ENCODE data around the gene CHEK2.
"Not testable (repeated sequence)": the region's sequence is repeated elsewhere in the genome, so short reads cannot be mapped to it uniquely, and the experiment has no call there.

The CHEK2 gene

DNA sequence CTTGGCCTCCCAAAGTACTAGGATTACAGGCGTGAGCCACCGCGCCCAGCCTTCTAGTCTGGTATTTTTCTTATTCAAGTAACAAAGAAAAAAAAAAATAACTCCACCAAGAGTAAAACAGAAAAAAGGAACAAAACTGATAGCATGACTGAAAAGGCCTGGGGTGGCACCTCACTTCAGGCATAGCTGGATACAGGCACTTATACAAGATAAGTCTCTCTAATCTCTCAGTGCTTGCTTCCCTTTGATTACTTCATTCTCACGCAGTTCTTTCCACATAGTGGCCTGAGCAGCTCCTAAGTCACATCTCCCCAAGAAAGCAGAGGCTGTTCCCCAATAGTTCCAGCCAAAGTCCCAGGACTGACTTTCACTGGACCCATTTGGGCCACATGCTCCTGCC is 58.7 kb downstream of the CHEK2 start:
- DNase-seq, result not testable (repeated sequence)

DNA sequence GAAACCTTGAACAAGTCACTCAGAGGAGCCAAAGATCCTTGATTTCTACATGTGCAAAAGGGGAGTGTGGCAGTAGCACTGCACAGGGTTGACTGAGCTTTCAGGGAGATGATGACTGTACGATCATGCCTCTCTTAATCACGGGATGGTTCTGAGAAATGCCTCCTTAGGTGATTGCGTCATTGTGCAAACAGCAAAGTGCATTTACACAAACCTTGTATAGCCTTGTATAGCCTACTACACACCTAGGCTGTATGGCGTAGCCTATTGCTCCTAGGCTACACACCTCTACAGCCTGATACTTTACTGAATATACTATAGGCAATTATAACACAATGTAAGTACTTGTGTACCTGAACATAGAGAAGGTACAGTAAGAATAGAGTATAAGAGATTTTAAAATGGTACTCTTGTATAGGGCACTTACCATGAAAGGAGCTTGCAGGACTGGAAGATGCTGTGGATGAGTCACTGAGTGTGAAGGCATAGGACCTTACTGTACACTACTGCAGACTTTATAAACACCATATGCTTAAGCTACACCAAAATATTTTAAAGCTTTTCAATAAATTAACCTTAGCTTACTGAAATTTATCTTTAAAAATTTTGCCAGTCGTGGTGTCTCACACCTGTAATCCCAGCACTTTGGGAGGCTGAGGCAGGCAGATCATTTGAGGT is 60.7 kb downstream of the CHEK2 start:
- DNase-seq, result not testable (repeated sequence)

DNA sequence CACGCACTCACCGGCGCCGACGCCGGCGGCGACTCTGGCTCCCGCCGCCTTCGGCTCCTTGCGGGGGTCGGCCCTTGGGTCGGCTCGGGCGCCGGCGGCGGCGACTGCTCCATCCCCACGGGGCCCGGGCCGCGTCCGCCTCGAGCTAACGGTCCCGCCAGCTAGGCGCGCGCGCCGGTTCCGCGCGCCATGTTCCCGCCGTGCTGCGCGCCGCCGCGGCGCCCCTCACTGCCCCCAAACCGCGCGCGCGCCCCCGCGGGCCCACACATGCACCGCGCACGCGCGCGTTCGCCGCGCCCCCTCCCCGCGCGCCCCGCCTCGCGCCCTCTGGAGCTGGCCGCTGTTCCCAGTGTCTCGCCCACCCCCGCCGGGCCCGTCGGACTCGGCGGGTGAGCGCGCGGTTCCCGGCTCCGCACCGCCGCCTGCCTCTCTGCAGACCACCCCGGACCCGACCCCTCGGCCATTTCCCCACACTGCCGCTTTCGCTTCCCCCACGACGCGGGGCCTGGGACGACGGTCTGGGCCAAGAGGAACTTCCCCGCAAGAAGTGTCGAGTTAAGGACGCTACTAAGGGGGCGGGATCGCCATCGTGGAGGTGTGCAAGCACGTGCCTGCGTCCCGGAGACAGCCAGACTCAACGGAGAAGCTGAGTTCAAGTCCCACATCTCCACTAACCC is 61.9 kb downstream of the CHEK2 start, which contains the start of gene TTC28:
TSS of gene TTC28 (minus strand) at position 230 of the 677 bp plus-strand sequence. CDS start at position 113, 117 bp downstream.
- DNase-seq, result not testable (repeated sequence)

DNA sequence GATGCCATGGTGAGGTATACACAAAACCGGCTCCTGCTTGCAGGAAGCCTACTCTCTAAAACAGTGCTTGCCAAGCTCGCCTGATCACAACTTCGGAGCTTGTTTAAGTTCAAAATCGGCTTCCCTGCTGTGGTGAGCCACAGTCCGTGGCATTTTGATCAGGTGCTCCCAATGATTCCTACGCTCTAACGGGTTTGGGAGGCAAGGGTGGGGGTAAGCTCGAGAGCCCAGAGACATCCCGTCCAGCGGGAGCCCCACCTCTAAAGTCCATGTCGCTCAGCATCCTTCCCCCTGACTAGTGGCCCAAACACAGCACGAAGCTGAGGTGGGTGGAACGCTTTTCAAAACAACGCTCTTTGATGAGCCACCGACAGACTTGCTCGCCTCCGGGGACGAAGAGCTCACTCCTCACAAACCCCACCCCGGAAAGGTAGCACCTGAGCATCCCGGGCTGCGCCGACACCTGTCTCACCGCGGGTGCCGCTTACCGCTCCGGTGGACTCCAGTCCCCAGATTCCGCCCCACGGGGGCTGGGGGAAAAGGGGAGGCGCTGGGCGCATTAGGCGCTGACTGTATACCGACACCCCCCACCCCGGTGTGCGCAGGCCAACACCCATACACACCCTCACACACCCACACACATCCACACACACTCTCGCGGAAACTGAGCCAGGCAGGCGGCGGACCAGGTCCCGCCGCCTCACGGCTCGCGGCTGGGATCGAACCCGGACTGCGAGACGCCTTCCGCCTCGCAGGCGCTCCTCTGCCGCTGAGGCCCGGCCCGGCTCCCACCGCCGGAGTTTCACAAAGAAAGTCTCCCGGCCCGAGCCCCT is 62.6 kb downstream of the CHEK2 start:
- not testable (repeated sequence) for DNase-seq

DNA sequence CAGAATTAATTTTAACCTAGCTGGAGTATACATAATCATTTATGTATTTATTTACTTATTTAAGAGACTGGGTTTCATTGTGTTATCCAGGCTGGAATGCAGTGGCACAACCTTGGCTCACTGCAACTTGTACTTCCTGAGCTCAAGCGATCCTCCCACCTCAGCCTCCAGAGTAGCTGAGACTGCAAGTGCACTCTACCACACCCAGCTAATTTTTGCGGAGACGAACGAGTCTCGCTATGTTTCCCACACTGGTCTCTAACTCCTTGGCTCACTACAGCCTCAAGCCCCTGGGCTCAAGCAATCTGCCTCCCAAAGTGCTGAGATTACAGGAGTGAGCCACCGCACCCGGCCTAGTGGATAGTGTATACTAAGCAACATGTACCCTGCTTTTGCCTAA is 63.5 kb downstream of the CHEK2 start:
- not testable (repeated sequence) for DNase-seq

DNA sequence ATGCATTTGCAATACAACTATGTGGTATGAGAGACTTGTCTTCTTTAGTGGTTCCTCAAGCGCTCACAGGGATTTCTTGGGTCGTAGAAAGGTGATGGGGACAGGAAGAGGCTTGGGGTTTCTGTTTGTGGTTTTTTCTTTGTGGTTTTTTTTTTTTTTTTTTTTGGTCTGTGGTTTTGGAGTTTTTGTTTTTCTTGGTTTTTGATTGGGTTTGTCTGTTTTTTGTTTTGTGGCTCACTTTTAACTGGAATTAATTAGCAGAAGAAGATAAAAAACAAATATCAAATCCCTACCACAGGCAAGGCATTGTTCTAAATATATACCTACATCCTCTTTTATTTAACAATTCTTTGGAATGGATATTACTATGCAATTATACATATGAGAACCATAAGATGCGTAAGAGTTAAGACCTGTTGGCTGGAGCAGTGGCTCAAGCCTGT is 67.5 kb downstream of the CHEK2 start:
- no peak for DNase-seq

DNA sequence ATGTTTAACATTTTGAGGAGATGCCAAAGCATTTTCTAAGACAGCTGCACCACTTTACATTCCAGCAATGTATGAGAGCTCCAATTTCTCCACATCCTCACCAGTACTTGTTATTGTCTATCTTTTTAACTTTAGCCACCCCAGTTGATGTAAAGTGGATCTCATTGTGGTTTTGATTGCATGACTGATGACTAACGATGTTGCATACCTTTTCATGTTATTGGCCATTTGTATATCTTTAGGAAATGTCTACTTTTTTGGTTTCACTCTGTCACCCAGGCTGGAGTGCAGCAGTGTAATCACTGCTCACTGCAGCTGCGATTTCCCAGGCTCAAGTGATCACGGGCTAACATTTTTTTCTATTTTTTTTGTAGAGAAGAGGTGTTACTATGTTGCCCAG is 70.9 kb downstream of the CHEK2 start:
- DNase-seq, result no peak

DNA sequence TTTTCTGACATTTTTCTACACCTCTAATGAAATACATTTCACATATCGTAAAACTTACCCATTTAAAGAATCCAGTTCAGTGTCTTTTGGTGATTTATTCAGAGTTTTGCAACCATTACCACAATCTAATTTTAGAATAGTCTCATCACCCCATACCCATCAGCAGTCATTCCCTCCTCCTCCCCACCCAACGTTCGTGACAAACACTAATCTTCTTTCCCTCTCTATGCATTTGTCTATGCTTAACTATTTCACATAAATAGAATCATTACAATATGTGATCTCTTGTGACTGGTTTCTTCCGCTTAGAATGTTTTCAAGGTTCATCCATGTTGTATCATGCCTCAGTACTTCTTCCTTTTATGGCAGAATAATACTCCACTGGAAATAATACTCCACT is 71.5 kb downstream of the CHEK2 start:
- no peak for DNase-seq

DNA sequence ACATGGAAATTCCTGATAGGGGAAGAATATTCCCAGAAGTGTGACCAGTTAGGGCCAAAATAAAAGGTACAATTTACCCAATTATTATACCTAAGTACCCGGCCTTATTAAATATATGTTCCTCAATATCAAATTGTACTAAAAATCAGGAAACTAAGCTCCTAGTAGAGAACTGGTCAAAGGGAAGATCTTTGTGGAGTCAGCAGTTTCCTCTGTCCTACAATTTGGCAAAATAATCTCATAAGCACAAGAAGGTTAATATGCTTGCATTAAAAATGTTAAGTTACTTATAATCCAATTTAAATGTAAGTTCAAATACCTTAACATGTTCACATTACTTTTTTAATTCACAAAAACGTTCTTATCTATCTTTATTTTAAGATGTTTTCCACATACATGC is 72.2 kb downstream of the CHEK2 start:
- no peak for DNase-seq

DNA sequence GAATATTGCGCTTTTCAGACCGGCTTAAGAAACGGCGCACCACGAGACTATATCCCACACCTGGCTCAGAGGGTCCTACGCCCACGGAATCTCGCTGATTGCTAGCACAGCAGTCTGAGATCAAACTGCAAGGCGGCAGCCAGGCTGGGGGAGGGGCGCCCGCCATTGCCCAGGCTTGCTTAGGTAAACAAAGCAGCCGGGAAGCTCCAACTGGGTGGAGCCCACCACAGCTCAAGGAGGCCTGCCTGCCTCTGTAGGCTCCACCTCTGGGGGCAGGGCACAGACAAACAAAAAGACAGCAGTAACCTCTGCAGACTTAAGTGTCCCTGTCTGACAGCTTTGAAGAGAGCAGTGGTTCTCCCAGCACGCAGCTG is 78.1 kb downstream of the CHEK2 start:
- not testable (repeated sequence) for DNase-seq

DNA sequence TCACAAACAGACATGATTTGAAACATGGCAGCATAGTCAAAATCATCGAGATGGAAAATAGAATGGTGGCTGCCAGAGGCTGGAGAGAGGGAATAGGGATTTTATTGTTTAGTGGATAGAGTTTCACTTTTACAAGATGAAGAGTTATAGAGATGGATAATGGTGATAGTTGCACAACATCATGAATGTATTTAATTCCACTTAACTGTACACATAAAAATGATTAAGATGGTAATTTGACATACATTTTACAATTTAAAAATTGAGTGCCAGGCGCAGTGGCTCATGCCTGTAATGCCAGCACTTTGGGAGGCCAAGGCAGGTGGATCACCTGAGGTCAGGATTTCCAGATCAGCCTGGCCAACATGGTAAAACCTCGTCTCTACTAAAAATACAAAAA is 83.2 kb downstream of the CHEK2 start:
- DNase-seq, result no peak

DNA sequence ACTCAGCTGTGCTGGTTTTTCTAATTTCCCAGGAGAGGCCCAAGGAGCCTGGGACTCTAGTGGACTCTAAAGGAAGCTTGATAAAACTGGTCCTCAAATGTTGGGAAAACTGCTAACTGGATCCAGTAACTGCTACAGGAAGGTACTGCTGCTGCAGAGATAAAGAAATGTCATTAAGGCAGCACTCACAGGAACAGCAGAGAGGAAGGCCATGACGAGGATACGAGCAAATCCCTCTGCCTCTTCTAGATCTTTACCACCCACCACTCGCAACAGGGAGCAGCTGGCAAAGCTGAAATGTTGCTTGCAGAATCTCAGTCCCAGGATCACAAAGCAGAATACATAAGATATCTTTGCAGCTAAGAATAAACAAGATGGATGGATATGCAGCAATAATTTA is 85.4 kb downstream of the CHEK2 start:
- DNase-seq, result no peak

DNA sequence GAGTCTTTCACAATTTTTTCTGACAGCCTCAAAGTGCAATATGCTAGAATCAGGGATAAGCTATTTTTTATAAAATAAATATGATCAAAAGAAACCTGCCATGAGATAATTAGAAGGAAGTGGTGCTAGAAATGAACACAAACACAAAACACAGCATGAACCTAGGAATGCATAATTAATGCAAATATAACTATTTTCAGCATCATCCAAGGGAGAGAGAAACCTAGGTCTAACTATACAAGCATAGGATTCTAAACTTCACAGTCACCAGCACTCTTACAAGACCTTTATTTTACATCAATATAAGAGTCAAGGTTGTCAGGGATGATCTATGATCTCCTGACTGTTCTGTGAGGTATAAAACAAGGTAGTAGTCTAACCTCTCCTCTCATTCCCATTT is 91.2 kb downstream of the CHEK2 start:
- no peak for DNase-seq

DNA sequence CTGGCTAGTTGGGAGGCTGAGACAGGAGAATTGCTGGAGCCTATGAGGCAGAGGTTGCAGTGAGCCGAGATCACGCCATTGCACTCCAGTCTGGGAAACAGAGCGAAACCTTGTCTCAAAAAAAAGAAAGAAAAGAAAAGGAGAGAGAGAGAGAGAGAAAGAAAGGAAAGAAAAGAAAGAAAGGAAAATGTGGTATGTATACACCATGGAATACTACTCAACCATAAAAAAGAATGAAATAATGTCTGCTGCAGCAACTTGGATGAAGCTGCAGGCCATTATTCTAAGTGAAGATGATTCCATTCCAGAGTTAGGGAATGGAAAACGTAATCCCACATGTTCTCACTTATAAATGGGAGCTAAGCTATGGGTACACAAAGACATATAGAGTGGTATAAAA is 92.8 kb downstream of the CHEK2 start:
- no peak for DNase-seq

DNA sequence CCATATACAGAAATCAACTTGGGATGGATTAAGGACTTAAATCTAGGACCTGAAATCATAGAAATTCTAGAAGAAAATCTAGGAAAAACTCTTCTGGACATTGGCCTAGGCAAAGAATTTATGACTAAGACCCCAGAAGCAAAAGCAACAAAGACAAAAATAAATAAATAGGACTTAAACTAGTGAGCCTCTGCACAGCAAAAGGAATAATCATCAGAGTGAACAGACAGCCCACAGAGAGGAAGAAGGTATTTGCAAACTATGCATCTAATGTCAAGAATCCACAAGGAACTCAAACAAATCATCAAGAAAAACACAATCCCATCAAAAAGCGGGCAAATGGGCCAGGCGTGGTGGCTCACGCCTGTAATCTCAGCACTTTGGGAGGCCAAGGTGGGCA is 94.4 kb downstream of the CHEK2 start:
- DNase-seq, result no peak

DNA sequence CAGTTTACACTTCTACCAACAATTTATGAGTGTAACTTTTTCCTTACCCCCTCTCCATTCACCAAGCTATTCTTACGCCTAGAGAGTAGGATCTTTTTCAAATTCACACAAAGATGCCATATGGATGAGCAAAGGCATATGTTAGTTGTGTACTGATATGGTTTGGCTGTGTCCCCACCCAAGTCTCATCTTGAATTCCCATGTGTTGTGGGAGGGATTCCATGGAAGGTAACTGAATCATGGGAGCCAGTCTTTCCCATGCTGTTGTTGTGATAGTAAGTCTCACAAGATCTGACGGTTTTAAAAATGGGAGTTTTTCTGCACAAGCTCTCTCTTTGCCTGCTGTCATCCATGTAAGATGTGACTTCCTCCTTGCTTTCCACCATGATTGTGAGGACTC is 102.3 kb downstream of the CHEK2 start:
- DNase-seq, result no peak

Data from activated effector memory CD4-positive, alpha-beta T cell treated with Interleukin-2 at 50 U/mL for 16 hours (primary cell).